NCI-H748 (cell line): ENCODE data around the gene TIMP3.
"Not testable (repeated sequence)": the region's sequence is repeated elsewhere in the genome, so short reads cannot be mapped to it uniquely, and the experiment has no call there.

Experiments
- DNase-seq: peaks from one replicate; lab custom pipeline; 2025; ENCODE audit not compliant: unreplicated experiment; lab: John Stamatoyannopoulos, UW

Gene TIMP3

DNA sequence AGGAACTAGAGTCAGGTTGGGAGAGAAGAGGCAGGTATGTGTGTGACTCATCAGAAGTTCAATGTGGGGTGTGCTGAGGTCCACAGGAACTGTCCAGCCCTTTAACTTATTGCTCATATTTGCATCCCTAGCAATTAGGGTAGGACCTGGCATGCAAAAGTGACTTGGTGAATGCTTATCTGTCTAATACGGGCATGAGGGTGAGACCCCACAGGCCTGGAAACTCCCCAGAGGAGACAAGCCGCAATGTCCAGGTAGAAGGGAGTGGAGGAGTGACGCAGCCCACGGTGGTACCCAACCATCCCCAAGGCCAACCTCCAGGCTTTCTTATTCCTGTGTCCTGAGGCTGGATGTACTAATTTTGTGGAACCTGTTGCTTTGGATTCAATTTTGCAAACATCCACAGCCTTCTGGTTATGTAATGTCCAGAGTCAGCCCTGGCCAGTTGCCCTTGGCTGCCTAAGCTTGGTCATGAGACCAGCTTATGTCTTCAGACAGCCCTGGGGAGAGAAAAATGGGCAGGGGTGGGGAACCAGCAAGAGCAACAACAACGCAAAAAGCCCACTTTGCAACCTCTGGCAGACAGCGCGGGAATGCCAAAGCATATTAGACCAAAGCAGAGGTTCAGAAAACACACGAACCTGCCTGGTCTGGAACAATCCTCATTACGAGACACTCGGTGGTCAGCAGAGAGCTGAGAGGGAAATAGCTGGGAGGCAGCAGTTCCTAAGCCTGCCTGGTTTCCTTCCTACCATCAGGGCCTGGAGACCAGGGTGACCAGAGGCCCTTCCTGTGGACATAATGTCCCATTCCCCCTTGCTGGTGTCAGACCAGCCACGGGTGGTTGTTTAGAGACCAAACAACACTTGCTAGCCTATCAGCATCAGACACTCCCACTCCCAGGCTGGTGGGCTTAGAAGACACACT lies 49.3 kb downstream of the TIMP3 start:
- no peak for DNase-seq

DNA sequence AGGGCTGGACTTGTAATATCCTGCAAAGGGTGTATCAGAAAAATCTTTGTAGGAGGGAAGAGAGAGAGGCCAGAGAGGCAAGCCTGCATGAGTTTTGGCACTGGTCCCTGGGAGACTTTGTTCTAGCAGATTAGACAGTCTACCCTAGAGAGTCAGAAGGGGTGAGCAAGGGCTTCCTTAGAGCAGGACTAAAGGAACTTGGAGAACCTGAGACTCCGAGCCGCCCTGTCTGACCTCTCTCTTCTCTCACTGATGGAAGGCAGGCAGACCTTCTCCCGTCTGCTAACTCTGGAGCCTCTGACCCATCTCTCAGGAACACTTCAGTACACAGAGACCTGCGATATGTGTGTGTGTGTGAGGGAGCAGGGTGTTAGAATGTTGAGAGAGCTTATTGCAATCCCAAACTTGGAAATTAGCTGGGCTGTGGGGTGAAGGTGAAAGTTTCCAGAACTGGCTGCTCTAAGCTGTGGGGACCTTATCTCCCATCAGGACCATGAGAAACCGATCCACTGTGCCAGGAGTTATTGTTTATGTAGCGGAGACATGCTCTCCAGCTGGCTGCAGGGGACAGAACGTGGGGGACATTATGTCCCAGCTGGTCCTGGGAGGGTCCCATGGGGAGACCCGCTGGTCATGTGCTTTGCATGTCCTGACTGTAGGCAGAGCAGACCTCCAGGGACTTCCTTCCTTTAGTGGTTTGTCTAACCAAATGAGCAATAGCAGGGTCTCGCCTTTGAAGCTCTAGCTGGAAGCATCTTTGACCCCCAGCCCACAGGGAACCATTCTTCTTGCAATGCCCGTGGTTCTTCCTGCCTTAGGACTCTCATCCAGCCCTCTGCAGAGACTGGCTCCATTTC lies 51.1 kb downstream of the TIMP3 start:
- no peak for DNase-seq

DNA sequence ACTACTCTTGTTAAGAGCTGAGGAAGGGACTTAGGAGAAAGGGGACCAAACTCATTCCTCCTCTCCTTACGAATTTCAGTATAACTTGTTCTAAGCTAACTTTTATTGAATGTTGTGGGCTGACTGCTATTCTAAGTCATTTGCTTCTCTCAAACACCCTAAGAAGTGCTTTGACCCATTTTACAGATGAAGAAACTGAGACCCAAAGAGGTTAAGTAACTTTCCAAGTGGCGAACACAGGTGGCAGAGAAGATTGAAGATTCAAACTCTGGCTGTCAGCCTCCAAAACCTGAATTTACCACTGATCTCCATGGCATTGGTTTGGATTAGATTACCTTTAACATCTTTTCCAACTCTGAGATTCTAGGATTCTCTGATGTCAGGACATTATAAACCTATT lies 52.2 kb downstream of the TIMP3 start:
- no peak for DNase-seq

DNA sequence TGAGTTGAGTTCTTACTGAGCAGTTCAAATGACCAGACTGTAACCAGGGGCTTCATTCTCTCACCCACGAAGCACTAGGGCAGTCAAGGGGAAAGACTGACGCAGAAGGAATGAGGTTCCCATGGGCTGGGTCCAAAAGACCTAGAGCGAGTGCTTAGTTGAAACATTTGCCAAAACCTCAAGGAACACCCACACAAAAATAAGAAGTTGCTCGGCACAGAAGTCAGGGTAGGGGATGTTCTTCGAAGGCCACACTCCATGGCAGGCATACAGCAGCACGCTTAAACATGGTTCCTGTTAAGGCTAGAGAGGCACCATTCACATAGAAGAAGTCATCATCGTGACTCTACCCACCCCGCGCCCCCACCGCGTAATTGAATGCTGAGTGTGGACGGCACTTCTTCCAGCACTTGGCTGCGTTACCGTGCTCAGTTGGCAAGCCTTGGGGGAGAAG lies 52.9 kb downstream of the TIMP3 start:
- DNase-seq: no peak

DNA sequence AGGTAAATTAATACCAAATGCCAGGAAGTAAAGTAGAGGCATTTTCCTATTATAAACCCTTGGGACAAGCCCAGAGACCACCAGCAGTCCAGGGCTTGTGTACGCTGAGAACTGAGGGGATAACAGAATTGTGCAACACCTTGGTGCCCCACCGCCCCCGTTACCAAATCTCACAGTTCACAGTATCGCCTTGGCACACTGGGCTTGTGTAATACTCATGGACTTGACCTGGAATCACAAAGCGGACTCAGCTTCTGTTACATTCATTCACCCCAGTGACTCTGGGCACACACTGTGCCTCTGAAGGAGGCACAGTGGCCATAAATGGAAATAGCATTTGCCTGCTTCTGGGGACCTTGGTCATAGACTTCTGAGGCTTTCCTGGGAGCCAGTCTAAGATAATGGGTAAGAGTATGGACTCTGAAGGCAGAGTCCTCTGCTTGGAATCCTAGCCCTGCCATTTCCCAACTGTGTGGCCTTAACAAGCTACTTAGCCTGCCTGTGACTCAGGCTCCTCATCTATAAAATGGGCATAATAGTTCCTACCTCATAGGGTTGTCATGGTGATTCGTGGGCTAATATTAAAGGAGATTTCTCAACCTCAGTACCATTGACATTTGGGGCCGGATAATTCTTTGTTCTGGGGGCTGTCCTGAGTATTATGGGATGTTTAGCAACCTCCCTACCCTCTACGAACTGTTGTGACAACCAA lies 53.7 kb downstream of the TIMP3 start:
- DNase-seq: no peak

DNA sequence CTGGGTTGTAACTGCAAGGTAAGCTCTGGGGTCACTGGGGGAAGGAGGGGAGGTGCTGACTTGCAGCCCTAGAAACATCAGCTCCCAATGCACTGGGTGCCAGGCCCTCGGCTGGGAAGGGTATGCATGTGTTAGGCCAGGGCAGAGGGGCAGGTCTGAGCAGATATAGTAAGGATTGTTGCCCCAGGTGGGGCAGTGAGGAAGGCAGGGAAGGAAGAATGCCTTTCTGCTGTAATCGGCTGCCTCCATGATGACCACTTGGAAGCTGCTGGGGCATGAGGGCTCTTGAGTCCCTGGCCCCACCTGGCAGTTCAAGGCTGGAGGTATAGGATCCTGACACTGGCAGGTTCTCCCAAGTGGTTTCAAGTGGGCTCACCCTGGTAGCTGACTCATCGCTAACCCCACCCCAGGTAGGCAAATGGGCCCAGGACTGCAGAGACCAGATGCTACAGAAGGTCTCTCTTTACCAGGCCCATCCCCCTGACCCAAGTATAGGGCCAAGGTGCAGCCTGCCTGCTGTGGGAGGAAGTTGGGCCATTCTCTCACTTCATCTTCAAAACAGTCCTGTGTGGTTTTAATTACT lies 56.7 kb downstream of the TIMP3 start:
- no peak for DNase-seq

DNA sequence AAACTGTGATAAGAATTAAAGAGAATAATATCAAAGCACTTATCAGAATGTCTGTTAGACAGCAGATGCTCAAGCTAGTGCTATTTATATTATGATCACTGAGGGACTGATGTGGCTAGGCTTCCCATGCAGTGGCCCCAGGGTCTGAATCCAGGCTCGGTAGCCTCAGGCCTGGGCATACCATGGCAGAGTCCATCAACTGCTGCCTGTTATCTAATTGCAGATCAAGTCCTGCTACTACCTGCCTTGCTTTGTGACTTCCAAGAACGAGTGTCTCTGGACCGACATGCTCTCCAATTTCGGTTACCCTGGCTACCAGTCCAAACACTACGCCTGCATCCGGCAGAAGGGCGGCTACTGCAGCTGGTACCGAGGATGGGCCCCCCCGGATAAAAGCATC lies 57.5 kb downstream of the TIMP3 start:
- no peak for DNase-seq

DNA sequence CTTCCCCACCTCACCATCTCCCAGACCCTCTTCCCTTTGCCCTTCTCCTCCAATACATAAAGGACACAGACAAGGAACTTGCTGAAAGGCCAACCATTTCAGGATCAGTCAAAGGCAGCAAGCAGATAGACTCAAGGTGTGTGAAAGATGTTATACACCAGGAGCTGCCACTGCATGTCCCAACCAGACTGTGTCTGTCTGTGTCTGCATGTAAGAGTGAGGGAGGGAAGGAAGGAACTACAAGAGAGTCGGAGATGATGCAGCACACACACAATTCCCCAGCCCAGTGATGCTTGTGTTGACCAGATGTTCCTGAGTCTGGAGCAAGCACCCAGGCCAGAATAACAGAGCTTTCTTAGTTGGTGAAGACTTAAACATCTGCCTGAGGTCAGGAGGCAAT lies 58.2 kb downstream of the TIMP3 start:
- no peak for DNase-seq

DNA sequence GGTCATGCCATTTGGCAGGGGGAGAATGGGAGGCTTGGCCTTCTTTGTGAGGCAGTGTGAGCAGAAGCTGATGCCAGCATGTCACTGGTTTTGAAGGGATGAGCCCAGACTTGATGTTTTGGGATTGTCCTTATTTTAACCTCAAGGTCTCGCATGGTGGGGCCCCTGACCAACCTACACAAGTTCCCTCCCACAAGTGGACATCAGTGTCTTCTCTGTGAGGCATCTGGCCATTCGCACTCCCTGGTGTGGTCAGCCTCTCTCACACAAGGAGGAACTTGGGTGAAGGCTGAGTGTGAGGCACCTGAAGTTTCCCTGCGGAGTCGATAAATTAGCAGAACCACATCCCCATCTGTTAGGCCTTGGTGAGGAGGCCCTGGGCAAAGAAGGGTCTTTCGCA lies 59.8 kb downstream of the TIMP3 start:
- no peak for DNase-seq

DNA sequence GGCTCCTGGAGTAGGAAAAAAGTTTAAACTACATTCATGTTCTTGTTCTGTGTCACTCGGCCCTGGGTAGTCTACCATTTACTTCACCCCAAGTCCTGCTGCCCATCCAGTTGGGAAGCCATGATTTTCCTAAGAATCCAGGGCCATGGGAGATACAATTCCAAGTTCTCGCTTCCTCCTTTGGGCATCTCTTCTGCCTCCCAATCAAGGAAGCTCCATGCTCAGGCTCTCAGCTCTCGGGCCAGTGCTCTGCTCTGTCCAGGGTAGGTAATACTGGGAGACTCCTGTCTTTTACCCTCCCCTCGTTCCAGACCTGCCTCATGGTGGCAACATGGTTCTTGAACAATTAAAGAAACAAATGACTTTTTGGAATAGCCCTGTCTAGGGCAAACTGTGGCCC lies 60.6 kb downstream of the TIMP3 start:
- DNase-seq: no peak

DNA sequence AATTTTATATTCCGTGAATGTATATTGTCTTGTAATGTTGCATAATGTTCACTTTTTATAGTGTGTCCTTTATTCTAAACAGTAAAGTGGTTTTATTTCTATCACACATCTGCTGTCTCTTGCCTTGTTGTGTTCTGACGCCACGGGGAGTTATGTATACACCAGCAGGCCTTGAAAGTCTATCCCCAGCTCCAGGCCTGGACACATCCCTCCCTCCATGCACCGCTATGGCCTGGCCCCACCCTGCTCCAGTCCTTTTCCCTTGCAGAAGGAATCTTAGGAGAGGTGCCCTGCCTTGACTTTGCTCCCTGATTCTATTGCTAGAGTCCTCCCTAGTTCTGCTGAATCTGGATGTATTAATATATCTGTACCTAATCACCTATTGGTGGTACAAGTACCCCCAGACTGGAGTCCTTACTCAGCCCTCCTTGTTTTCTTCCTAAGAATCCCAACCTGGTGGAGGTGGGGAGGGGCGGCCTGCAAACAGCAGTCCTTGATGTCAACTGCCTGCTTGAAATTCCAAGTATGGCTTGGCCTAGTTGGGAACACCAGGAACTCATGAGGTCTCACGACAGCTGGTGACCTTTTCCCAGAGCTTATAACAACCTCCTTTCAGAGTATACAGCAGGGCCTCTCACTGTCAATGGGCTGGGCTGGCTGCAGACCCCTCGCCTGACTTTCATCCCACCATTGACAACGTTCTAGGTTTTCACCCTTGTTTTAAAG lies 61.6 kb downstream of the TIMP3 start:
- no peak for DNase-seq

DNA sequence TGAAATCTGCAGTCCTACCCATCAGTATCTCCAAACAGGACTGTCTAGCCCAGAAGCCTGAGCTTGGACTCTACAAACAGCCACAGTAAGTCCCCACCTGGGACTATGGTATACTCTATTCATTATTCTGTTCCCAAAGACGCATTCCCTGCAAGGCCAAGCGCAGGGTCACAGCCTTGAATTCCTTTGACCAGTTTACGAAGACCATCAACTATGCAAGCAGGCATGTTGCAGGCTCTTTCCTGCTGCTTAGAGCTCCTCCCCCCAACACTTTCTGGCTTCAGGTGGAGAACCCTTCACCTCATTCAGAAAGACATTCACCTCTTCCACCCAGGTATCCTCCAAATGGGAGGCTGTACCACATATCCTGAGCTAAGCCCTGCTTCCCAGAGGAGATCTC lies 62.5 kb downstream of the TIMP3 start:
- DNase-seq: no peak

DNA sequence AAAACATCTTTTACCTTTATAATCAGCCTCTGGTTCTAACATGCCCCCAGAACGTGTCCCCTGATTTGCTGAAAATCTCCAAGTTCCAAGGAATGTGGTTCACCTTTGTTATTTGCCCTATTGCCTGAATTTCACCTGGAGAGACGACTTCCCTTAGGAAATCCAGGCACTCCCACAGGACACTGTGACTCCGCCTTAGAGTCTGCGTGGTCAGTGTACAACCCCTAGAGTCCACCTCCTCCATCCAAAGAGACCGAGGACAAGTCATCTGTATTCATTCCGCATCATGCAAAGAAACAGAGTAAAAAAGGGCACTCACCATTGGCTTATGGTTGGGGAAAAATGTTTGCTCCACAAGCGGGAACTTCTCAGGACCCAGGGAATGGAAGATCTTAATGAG lies 63.1 kb downstream of the TIMP3 start:
- DNase-seq: no peak

DNA sequence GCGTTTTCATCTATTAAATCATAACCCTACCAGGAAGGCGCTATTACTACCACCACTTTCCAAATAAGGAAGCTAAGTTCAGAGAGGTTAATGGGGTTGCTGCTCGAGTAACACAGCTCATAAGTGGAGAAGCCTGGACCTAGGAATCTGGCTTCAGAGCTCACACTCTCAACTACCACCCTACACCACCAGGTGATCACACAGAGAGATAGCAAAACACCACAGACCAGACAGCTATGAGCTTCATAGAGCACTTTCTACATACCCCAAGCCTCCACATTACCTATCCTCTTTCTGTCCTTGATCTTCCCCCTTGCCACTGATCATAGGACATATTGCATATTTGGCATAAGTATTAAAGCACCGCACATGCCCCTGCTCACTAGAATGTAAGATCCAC lies 65.4 kb downstream of the TIMP3 start:
- DNase-seq: no peak

DNA sequence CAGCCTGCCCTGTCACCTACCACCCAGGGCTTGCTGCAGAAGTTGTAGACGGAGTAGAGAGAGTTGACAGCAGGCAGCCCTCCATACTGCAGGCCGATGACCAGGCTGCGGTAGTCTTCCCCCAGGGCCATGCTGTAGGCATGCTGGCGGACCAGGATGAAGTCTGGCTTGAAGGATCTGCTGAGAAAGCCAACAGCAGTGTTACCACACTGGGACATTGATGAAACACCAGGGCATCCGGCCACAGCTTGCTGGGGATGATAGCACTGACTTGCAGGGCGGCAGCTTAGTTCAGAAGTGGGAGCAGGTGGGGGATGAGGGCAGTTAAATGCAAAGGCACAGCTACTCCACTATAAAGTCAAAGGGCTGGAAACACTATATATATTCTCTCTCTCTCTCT lies 67.4 kb downstream of the TIMP3 start:
- DNase-seq: no peak

DNA sequence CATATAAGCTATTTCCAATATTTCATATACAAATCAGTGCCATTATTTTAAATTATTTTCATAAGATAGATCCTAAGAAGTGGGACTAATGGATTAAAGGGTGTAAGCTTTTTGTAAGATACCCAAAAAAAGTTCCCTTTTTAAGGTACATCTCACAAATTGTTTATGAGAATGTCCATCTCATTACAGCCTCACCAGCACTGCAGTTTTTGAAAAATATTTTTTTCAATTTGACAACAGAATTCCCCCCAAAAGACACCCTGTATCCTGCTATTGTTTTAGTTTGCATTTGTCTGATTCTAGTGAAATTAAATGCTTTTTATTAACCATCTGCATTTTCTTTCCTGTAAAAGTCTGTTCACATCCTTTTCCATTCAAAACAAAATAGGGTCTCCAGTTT lies 69.0 kb downstream of the TIMP3 start:
- no peak for DNase-seq

DNA sequence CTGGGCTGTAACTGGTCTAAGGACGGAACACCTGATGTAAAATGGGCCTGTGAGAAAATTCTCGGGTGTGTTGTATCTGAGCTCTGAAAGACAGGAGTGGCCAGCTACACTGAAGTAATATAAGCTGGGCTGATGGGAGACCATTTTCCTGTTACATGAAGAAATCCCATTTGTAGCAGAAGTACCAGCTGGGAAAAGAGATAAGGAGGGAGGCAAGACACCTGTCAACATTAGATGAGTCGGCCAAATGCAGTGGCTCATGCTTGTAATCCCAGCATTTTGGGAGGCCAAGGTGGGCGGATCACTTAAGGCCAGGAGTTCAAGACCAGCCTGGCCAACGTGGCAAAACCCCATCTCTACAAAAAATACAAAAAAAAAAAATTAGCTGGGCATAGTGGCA lies 72.1 kb downstream of the TIMP3 start:
- not testable (repeated sequence) for DNase-seq

DNA sequence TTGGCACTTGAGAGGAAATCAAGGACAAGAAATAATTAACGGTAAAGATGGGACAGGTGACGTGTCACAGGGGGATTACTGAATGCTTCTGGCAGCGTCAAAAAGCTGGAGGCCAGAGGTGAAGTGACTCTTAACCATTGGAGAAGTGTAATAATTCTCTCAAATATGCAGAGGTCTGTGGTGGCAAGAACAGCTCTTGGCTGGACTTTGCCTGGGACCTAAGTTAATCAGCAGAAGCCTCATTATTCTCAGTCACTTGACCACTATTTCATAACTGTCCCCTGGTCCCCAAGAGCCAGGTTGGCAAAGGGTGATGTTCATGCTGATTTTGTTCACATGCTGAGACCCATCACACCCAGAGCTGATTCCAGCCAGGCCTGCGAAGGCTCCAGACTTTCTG lies 72.9 kb downstream of the TIMP3 start:
- DNase-seq: no peak

DNA sequence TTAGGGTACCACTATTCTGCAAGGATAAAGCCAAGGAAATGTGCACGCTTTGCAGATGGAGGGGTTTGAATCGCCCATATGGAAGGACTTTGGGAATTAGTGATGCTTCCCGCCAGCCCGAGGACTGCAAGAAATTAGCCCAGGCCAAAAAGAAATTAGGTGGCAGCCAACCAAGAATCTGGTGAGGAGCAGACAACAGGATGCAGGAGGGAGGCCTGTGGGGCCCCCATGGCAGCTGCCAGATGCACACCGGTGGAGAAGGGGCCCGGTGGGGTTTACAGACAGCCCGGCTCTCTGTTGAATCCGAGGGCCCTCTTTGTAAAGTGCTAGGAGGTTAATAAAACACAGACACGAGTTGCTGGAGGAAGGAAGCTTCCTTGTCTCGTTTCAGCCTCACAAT lies 73.5 kb downstream of the TIMP3 start:
- DNase-seq: no peak

DNA sequence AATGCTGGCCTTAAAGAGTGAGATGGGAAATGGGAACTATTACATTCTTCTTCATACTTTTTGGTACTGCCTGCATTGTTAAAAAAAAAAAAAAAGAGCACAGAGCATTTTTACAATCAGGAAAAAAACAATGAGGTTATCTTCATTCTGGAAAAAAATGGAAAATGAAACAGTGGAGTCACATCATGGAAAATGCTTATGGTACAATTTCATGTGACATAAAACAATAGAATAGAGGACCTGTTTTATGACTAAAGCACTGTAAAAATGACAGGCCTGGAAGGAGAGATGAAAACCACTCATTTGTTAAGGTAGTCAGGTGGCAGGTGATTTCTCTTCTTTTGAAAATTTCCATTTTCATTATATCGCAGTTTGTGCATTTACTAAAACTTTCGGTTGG lies 75.0 kb downstream of the TIMP3 start:
- no peak for DNase-seq
